ENCODE data around the gene INPP4A. TPM values are rescaled to one million over a fixed set of nuclear protein-coding genes. Genes with fewer than 3 reads are reported as not detected.

The INPP4A gene
- total and polyA plus RNA-seq, 2 of the 13 experiments (the other 11 are each of a cell fraction or from before 2014, with no cell fraction given), result 10.1 to 10.9 TPM

- TF ChIP-seq ZNF354B (CRISPR knock-in tag; IDR thresholded peaks at IDR 0.05) (0 out of 2 replicates have a peak, but pooled peaks have one; percentile 76), HNRNPUL1 (IDR thresholded peaks at IDR 0.05; ENCODE audit: low read depth, low read length) (no peak; the same call in 1 of the 2 replicates), ARHGAP35 (CRISPR knock-in tag; IDR thresholded peaks at IDR 0.05; ENCODE audit: borderline replicate concordance) (peak; percentile 97), PLRG1 (conservative IDR thresholded peaks at IDR 0.05) (no peak), MYNN (CRISPR knock-in tag; IDR thresholded peaks at IDR 0.05; ENCODE audit: low read depth) (peak; percentile 37; the same call in 1 of the 2 replicates), ZFY (CRISPR knock-in tag; IDR thresholded peaks at IDR 0.05) (peak; percentile 100), PRDM4 (CRISPR knock-in tag; IDR thresholded peaks at IDR 0.05; ENCODE audit: borderline replicate concordance) (0 out of 2 replicates have a peak, but pooled peaks have one; percentile 59), ZNF280D (CRISPR knock-in tag; IDR thresholded peaks at IDR 0.05) (peak; percentile 93), ZNF282 (IDR thresholded peaks at IDR 0.05; ENCODE audit: partially characterized antibody) (no peak), TSC22D2 (CRISPR knock-in tag; IDR thresholded peaks at IDR 0.05; ENCODE audit: borderline replicate concordance) (peak; percentile 90; the same call in 1 of the 2 replicates), HMG20A (CRISPR knock-in tag; IDR thresholded peaks at IDR 0.05; ENCODE audit: borderline replicate concordance) (no peak; the same call in 1 of the 2 replicates), NFRKB (IDR thresholded peaks at IDR 0.05) (no peak), RORA (CRISPR knock-in tag; IDR thresholded peaks at IDR 0.05) (no peak), HDAC2 (CRISPR knock-in tag; IDR thresholded peaks at IDR 0.05) (peak; percentile 90), ZNF101 (CRISPR knock-in tag; IDR thresholded peaks at IDR 0.05; ENCODE audit: borderline replicate concordance, low read depth) (0 out of 2 replicates have a peak, but pooled peaks have one; percentile 47), NR1H2 (CRISPR knock-in tag; IDR thresholded peaks at IDR 0.05; ENCODE audit: borderline replicate concordance, low read depth) (peak; percentile 67), SNAPC5 (CRISPR knock-in tag; IDR thresholded peaks at IDR 0.05; ENCODE audit: borderline replicate concordance) (0 out of 2 replicates have a peak, but pooled peaks have one; percentile 50), ZNF782 (CRISPR knock-in tag; IDR thresholded peaks at IDR 0.05; ENCODE audit: borderline replicate concordance) (peak; percentile 93; the same call in 1 of the 2 replicates), ELF3 (CRISPR knock-in tag; IDR thresholded peaks at IDR 0.05) (peak; percentile 87)
These were observed 163.7 kb downstream of the INPP4A start, which contains the start of the genes COA5 and UNC50 (continued) for GRCh38 chr2:98608116-98608961.
